HEK293T (cell line): ENCODE data around the gene TP53I11.

ENCODE experiments used
- CTCF ChIA-PET: fragments of 350-600 bp; formaldehyde crosslinking; extraction: SDS; loops from one replicate; lab custom pipeline; 2021; ENCODE audit warnings: antibody characterized with exemption, inconsistent platforms; lab: Yijun Ruan, JAX
- POLR2A ChIA-PET: fragments of 350-600 bp; formaldehyde crosslinking; extraction: SDS; loops from one replicate; lab custom pipeline; 2020; ENCODE audit warnings: antibody characterized with exemption, inconsistent platforms; lab: Yijun Ruan, JAX
- DNase-seq: peaks from one replicate; pipeline ENCODE4 v3.0.0; 2012; ENCODE audit warnings: mixed read lengths; ENCODE audit errors: extremely low spot score
- ARNT ChIP-seq: fragments of 450-650 bp; IDR thresholded peaks from 2 replicates; pipeline ENCODE4 v1.6.1; 2017; ENCODE audit warnings: mild to moderate bottlenecking
- BHLHE40 ChIP-seq: fragments of 450-650 bp; IDR thresholded peaks from 2 replicates; pipeline ENCODE4 v1.6.1; 2016; ENCODE audit warnings: mild to moderate bottlenecking, moderate library complexity, borderline replicate concordance
- CTBP1 ChIP-seq: fragments of 450-650 bp; IDR thresholded peaks from 2 replicates; pipeline ENCODE4 v1.6.1; 2016; ENCODE audit warnings: borderline replicate concordance
- ELF4 ChIP-seq: fragments of 450-650 bp; IDR thresholded peaks from 2 replicates; pipeline ENCODE4 v1.6.1; 2017; ENCODE audit warnings: antibody characterized with exemption
- FOXA1 ChIP-seq: fragments of 450-650 bp; IDR thresholded peaks from 2 replicates; pipeline ENCODE4 v1.6.1; 2016; ENCODE audit warnings: mild to moderate bottlenecking
- FOXK2 ChIP-seq: fragments of 450-650 bp; IDR thresholded peaks from 2 replicates; pipeline ENCODE4 v1.6.1; 2016; ENCODE audit warnings: mild to moderate bottlenecking
- FOXM1 ChIP-seq: fragments of 450-650 bp; IDR thresholded peaks from 2 replicates; pipeline ENCODE4 v1.6.1; 2017; ENCODE audit warnings: mild to moderate bottlenecking, borderline replicate concordance
- HDGF ChIP-seq: fragments of 450-650 bp; IDR thresholded peaks from 2 replicates; pipeline ENCODE4 v1.6.1; 2017; ENCODE audit warnings: antibody characterized with exemption, borderline replicate concordance
- L3MBTL2 ChIP-seq: fragments of 450-650 bp; conservative IDR thresholded peaks from 2 replicates; pipeline ENCODE4 v1.6.1; 2016; ENCODE audit warnings: mild to moderate bottlenecking
- LEF1 ChIP-seq: fragments of 450-650 bp; IDR thresholded peaks from 2 replicates; pipeline ENCODE4 v1.6.1; 2017; ENCODE audit warnings: mild to moderate bottlenecking, borderline replicate concordance
- NFRKB ChIP-seq: fragments of 450-650 bp; IDR thresholded peaks from 2 replicates; pipeline ENCODE4 v1.6.1; 2016; ENCODE audit warnings: mild to moderate bottlenecking, moderate library complexity
- SP1 ChIP-seq: fragments of 450-650 bp; IDR thresholded peaks from 2 replicates; pipeline ENCODE4 v1.6.1; 2017
- SUZ12 ChIP-seq: fragments of 450-650 bp; IDR thresholded peaks from 2 replicates; pipeline ENCODE4 v1.6.1; 2016; ENCODE audit warnings: mild to moderate bottlenecking
- TARDBP ChIP-seq: fragments of 450-650 bp; IDR thresholded peaks from 2 replicates; pipeline ENCODE4 v1.6.1; 2016
- ZNF384 ChIP-seq: fragments of 450-650 bp; IDR thresholded peaks from 2 replicates; pipeline ENCODE4 v1.6.1; 2016
- TF ChIP-seq, protein P1 (sequence below): fragments of 450-650 bp; IDR thresholded peaks from 2 replicates; pipeline ENCODE4 v1.6.1; 2016

Gene TP53I11

DNA sequence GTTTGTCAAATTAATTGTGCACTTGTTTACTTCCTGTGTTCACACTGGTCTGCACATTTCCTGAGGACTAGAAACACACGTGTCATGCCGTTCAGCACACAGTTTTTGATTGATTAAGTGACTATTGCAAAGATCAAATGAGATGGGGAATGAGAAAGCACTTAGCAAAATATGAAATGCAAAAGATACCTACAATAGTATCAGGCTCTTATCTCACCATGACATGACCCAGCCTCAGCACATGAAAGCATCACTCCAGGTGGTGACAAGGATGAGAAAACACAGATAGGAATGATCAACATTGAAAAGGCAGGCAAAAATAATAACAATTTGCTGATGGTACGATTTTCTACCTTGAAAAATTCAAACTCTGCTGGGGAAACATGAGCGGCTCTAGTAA lies 42.1 kb upstream of the TP53I11 start:
- CTCF ChIA-PET: no interaction called here
- POLR2A ChIA-PET: no interaction called here
- TF ChIP-seq ARNT (no peak), FOXA1 (no peak), CTBP1 (no peak), NFRKB (no peak), TARDBP (no peak), L3MBTL2 (no peak), ZNF384 (no peak), LEF1 (no peak), ELF4 (no peak), FOXM1 (no peak), BHLHE40 (no peak), FOXK2 (no peak), SP1 (no peak), HDGF (no peak), SUZ12 (no peak)
- TF ChIP-seq, protein P1, sequence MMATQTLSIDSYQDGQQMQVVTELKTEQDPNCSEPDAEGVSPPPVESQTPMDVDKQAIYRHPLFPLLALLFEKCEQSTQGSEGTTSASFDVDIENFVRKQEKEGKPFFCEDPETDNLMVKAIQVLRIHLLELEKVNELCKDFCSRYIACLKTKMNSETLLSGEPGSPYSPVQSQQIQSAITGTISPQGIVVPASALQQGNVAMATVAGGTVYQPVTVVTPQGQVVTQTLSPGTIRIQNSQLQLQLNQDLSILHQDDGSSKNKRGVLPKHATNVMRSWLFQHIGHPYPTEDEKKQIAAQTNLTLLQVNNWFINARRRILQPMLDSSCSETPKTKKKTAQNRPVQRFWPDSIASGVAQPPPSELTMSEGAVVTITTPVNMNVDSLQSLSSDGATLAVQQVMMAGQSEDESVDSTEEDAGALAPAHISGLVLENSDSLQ: no peak
- DNase-seq: no peak

- no peak for DNase-seq
- POLR2A ChIA-PET: no interaction called here
- CTCF ChIA-PET: interaction anchor here (0.8 kb wide), 1 partner anchor 56 kb away, joined by 3 read pairs; no protein-coding TSS in a partner anchor
- no peak for TF ChIP-seq L3MBTL2
- TF ChIP-seq CTBP1: no peak
- TF ChIP-seq, protein P1: no peak
- no peak for TF ChIP-seq FOXM1
- no peak for TF ChIP-seq TARDBP
- TF ChIP-seq FOXA1: no peak
- no peak for TF ChIP-seq ZNF384
These were observed 41.5 kb upstream of the TP53I11 start for GRCh38 chr11:44992181-44992582.

GRCh38 chr11:44990665-44991064 lies 40.0 kb upstream of the TP53I11 start:
- TF ChIP-seq ZNF384 (no peak), FOXK2 (no peak), LEF1 (no peak), FOXM1 (no peak)
- POLR2A ChIA-PET: no interaction called here
- CTCF ChIA-PET: no interaction called here
- DNase-seq: no peak

DNA sequence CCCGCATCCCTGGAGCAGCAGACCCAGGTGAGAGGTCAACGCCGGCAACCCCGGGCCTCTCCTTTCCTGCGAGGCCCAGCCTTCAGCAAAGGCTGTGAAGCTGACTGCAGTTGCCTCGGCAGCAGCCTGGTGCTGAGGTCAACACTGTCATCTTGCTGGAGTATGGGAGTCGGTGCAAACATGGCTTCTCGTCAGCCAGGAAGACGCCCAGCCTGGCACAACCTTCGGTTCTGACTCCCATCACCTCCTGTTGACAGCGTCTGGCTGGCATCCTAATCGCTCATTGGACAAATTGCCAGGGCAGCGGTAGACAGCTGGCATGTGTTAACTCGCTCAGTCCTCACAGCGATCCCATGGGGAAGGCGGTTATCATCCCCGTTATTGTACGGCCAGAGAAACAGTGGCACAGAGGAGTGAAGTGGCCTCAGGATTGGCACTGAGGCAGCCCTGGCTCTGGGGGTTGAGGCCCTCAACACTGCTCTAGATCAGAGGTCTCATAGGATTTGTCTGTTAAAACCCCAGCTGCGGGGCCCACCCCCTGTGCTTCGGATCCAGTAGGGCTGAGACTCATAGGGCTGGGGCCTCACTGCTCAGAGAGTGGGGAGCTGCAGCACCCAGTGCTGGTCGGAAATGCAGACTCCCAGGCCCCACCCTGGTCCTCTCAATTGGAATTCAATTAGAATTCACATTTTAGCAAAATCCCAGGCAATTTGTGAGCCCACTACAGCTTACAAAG lies 39.3 kb upstream of the TP53I11 start:
- DNase-seq: no peak
- TF ChIP-seq, protein P1: no peak
- POLR2A ChIA-PET: no interaction called here
- CTCF ChIA-PET: no interaction called here

DNA sequence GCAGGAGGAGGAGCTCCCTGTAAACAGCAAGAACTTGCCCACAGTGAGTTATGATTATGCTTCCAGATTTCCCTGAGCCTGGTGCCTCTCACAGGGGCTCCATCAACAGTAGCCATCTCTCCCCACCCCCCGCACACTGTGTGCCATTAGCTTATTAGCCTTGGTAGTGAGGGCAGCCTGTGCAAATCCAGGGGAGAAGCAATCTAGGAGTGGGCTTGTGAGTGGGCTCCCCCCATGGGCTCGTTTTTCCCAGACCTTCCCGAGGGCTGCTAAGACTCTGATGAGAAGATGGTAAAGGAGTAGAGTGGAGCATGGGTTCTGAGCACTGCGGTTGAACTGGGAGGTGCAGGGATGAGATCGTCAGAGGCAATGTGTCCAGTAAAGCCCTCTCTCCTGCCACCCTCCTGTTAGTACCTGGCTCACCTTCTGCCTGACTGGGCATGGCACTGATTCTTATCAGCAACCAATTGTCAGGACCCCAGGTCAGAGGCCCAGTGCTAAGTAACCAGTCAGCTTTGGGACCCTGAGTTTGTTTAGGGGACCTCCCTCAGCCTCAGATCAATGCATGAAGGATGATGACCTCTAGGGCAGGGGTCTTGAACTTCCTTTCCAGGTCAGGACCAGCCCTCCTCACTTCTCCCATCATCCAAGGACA lies 38.4 kb upstream of the TP53I11 start:
- ChIA-PET CTCF (no interaction called here), POLR2A (no interaction called here)
- DNase-seq: no peak

DNA sequence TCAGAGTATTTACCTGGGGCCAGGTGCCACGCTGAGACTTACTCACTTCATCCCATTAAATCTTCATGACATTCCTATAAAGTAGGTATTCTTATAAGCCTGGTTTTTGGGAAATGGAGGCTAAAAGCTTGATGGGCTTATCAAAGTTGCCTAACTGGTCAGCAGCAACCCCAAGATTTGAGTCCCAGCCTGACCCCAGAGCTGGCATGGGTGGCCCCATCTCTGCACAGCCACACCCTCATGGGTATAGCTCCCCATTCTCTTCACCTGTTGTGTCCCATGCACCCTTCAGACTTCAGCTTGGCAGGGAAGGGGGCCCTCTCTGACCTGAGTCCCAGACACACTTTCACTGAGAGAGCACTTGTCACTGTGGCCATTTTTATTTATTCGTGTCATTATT lies 37.4 kb upstream of the TP53I11 start:
- CTCF ChIA-PET: no interaction called here

More for the DNA sequence above, 38.4 kb upstream of the TP53I11 start:
- no peak for TF ChIP-seq BHLHE40
- no peak for TF ChIP-seq NFRKB
- TF ChIP-seq ARNT: no peak
- TF ChIP-seq L3MBTL2: no peak
- TF ChIP-seq ELF4: no peak
- TF ChIP-seq SP1: no peak
- no peak for TF ChIP-seq SUZ12
- TF ChIP-seq CTBP1: no peak

More for the DNA sequence above, 37.4 kb upstream of the TP53I11 start:
- TF ChIP-seq NFRKB (no peak), HDGF (no peak), L3MBTL2 (no peak), ARNT (no peak), FOXA1 (no peak), BHLHE40 (no peak), ELF4 (no peak), CTBP1 (no peak), FOXK2 (no peak), SUZ12 (no peak), ZNF384 (no peak), FOXM1 (no peak), SP1 (no peak), TARDBP (no peak), LEF1 (no peak)
- TF ChIP-seq, protein P1: no peak
- DNase-seq: no peak
- POLR2A ChIA-PET: no interaction called here
